IPS-NIHi11 (cell line): ENCODE measurements around the gene PLEKHO2.

Source experiments
- DNase-seq: peaks from one replicate; pipeline ENCODE4 v3.0.0; 2012; ENCODE audit warnings: mixed read lengths, low spot score

Gene PLEKHO2

GRCh38 chr15:64894395-64895056 is 52.8 kb downstream of the PLEKHO2 start:
- DNase-seq: peak; percentile 49

GRCh38 chr15:64895285-64896065 is 53.8 kb downstream of the PLEKHO2 start:
- no peak for DNase-seq

GRCh38 chr15:64896371-64897069 is 54.8 kb downstream of the PLEKHO2 start:
- DNase-seq: no peak

- no peak for DNase-seq
These were observed 55.8 kb downstream of the PLEKHO2 start for GRCh38 chr15:64897345-64897985.

GRCh38 chr15:64898406-64898805 is 56.7 kb downstream of the PLEKHO2 start:
- DNase-seq: no peak

- no peak for DNase-seq
These were observed 59.4 kb downstream of the PLEKHO2 start for GRCh38 chr15:64901141-64901540.

- no peak for DNase-seq
These were observed 60.2 kb downstream of the PLEKHO2 start for GRCh38 chr15:64901914-64902313.

- DNase-seq: no peak
These were observed 61.1 kb downstream of the PLEKHO2 start for GRCh38 chr15:64902863-64903262.

- no peak for DNase-seq
These were observed 61.7 kb downstream of the PLEKHO2 start for GRCh38 chr15:64903326-64903950.

GRCh38 chr15:64904189-64904588 is 62.5 kb downstream of the PLEKHO2 start:
- no peak for DNase-seq

GRCh38 chr15:64905119-64905831 is 63.6 kb downstream of the PLEKHO2 start:
- DNase-seq: peak; percentile 91

GRCh38 chr15:64905941-64906340 is 64.2 kb downstream of the PLEKHO2 start:
- no peak for DNase-seq

GRCh38 chr15:64906402-64906801 is 64.7 kb downstream of the PLEKHO2 start:
- DNase-seq: no peak

GRCh38 chr15:64907991-64908390 is 66.3 kb downstream of the PLEKHO2 start:
- no peak for DNase-seq

- no peak for DNase-seq
These were observed 67.8 kb downstream of the PLEKHO2 start for GRCh38 chr15:64909546-64909945.

- DNase-seq: peak; percentile 96
These were observed 69.8 kb downstream of the PLEKHO2 start, which contains the start of gene ANKDD1A for GRCh38 chr15:64911311-64912186. Gene ANKDD1A, plus strand, starts transcription at chr15:64911902. Its CDS starts 29 bp downstream, at chr15:64911931.

GRCh38 chr15:64912379-64913325 is 70.9 kb downstream of the PLEKHO2 start:
- DNase-seq: no peak

- peak; percentile 46 for DNase-seq
These were observed 74.0 kb downstream of the PLEKHO2 start for GRCh38 chr15:64915518-64916227.
